Epithelial cell of proximal tubule (primary cell): Measurements from ENCODE around the gene LCOR. TPM values are rescaled to one million over a fixed set of nuclear protein-coding genes. Genes with fewer than 3 reads are reported as not detected.

Source experiments
- DNase-seq: peaks from one replicate; pipeline ENCODE4 v3.0.0-alpha.2; 2011; ENCODE audit warnings: low read depth
- H3K4me3 ChIP-seq: 2 replicates; pipeline ENCODE4 v1.5.1; 2011; ENCODE audit warnings: low read depth, mild to moderate bottlenecking, low read length
- CTCF ChIP-seq: conservative IDR thresholded peaks from 2 replicates; pipeline ENCODE4 v1.5.1; 2012; ENCODE audit warnings: low read depth, mild to moderate bottlenecking, low read length
- total RNA-seq: library from RNA; depleted of rRNA; stranded (reverse); fragments of >200 nt; gene quantifications from 2 replicates; pipeline ENCODE4 v1.2.3, GENCODE V29; 2015

The LCOR gene
- total RNA-seq, 1 donor from 2014 or later = 17.2 TPM

- peak; percentile 91 for TF ChIP-seq CTCF
- DNase-seq = peak; percentile 35
- H3K4me3 ChIP-seq = no peak overlapping the region
Observed at GRCh38 chr10:96830511-96831199, 1.4 kb upstream of the LCOR start.

GRCh38 chr10:96831200-96831866, 765 bp upstream of the LCOR start:
- no peak for TF ChIP-seq CTCF
- DNase-seq = peak; percentile 37
- H3K4me3 ChIP-seq = peak overlapping the region; percentile 64

GRCh38 chr10:96832721-96833219, 672 bp downstream of the LCOR start:
- DNase-seq = no peak
- TF ChIP-seq CTCF = no peak
- peak overlapping the region; percentile 83 for H3K4me3 ChIP-seq

- no peak for TF ChIP-seq CTCF
- DNase-seq = no peak
- peak overlapping the region; percentile 83 for H3K4me3 ChIP-seq
Observed at GRCh38 chr10:96833220-96834001, 1.3 kb downstream of the LCOR start.

GRCh38 chr10:96834120-96834519, 2.0 kb downstream of the LCOR start:
- no peak for DNase-seq

GRCh38 chr10:96835899-96836298, 3.8 kb downstream of the LCOR start:
- no peak overlapping the region for H3K4me3 ChIP-seq
- no peak for TF ChIP-seq CTCF
- DNase-seq = no peak

More at GRCh38 chr10:96834120-96834519, 2.0 kb downstream of the LCOR start:
- no peak for TF ChIP-seq CTCF
- peak overlapping the region; percentile 83 for H3K4me3 ChIP-seq
